ENCODE data around the gene PGRMC1. TPM values are rescaled to one million over a fixed set of nuclear protein-coding genes. Genes with fewer than 3 reads are reported as not detected.

The PGRMC1 gene
- total and polyA plus RNA-seq, 2 experiments from 2014 or later: 235 to 370 TPM

- TF ChIP-seq, protein P1, sequence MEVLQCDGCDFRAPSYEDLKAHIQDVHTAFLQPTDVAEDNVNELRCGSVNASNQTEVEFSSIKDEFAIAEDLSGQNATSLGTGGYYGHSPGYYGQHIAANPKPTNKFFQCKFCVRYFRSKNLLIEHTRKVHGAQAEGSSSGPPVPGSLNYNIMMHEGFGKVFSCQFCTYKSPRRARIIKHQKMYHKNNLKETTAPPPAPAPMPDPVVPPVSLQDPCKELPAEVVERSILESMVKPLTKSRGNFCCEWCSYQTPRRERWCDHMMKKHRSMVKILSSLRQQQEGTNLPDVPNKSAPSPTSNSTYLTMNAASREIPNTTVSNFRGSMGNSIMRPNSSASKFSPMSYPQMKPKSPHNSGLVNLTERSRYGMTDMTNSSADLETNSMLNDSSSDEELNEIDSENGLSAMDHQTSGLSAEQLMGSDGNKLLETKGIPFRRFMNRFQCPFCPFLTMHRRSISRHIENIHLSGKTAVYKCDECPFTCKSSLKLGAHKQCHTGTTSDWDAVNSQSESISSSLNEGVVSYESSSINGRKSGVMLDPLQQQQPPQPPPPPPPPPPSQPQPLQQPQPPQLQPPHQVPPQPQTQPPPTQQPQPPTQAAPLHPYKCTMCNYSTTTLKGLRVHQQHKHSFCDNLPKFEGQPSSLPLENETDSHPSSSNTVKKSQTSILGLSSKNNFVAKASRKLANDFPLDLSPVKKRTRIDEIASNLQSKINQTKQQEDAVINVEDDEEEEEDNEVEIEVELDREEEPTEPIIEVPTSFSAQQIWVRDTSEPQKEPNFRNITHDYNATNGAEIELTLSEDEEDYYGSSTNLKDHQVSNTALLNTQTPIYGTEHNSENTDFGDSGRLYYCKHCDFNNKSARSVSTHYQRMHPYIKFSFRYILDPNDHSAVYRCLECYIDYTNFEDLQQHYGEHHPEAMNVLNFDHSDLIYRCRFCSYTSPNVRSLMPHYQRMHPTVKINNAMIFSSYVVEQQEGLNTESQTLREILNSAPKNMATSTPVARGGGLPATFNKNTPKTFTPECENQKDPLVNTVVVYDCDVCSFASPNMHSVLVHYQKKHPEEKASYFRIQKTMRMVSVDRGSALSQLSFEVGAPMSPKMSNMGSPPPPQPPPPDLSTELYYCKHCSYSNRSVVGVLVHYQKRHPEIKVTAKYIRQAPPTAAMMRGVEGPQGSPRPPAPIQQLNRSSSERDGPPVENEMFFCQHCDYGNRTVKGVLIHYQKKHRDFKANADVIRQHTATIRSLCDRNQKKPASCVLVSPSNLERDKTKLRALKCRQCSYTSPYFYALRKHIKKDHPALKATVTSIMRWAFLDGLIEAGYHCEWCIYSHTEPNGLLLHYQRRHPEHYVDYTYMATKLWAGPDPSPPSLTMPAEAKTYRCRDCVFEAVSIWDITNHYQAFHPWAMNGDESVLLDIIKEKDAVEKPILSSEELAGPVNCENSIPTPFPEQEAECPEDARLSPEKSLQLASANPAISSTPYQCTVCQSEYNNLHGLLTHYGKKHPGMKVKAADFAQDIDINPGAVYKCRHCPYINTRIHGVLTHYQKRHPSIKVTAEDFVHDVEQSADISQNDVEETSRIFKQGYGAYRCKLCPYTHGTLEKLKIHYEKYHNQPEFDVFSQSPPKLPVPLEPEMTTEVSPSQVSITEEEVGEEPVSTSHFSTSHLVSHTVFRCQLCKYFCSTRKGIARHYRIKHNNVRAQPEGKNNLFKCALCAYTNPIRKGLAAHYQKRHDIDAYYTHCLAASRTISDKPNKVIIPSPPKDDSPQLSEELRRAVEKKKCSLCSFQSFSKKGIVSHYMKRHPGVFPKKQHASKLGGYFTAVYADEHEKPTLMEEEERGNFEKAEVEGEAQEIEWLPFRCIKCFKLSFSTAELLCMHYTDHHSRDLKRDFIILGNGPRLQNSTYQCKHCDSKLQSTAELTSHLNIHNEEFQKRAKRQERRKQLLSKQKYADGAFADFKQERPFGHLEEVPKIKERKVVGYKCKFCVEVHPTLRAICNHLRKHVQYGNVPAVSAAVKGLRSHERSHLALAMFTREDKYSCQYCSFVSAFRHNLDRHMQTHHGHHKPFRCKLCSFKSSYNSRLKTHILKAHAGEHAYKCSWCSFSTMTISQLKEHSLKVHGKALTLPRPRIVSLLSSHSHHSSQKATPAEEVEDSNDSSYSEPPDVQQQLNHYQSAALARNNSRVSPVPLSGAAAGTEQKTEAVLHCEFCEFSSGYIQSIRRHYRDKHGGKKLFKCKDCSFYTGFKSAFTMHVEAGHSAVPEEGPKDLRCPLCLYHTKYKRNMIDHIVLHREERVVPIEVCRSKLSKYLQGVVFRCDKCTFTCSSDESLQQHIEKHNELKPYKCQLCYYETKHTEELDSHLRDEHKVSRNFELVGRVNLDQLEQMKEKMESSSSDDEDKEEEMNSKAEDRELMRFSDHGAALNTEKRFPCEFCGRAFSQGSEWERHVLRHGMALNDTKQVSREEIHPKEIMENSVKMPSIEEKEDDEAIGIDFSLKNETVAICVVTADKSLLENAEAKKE (CRISPR knock-in tag; IDR thresholded peaks at IDR 0.05): no peak
- TF ChIP-seq, protein P2, sequence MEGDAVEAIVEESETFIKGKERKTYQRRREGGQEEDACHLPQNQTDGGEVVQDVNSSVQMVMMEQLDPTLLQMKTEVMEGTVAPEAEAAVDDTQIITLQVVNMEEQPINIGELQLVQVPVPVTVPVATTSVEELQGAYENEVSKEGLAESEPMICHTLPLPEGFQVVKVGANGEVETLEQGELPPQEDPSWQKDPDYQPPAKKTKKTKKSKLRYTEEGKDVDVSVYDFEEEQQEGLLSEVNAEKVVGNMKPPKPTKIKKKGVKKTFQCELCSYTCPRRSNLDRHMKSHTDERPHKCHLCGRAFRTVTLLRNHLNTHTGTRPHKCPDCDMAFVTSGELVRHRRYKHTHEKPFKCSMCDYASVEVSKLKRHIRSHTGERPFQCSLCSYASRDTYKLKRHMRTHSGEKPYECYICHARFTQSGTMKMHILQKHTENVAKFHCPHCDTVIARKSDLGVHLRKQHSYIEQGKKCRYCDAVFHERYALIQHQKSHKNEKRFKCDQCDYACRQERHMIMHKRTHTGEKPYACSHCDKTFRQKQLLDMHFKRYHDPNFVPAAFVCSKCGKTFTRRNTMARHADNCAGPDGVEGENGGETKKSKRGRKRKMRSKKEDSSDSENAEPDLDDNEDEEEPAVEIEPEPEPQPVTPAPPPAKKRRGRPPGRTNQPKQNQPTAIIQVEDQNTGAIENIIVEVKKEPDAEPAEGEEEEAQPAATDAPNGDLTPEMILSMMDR (conservative IDR thresholded peaks at IDR 0.05; ENCODE audit: low read depth in 2 of 2): no peak
- TF ChIP-seq STAT1 (IDR thresholded peaks at IDR 0.05; ENCODE audit: unreplicated experiment) (no peak), POLR2AphosphoS5 (IDR thresholded peaks at IDR 0.05; ENCODE audit: low read depth) (no peak), ETS1 (IDR thresholded peaks at IDR 0.05) (no peak), ZNF114 (CRISPR knock-in tag; IDR thresholded peaks at IDR 0.05) (no peak), ZNF331 (CRISPR knock-in tag; IDR thresholded peaks at IDR 0.05; ENCODE audit: low read depth) (no peak), CREB1 (CRISPR knock-in tag; IDR thresholded peaks at IDR 0.05; ENCODE audit: low read depth) (no peak)
- TF ChIP-seq, protein P3, sequence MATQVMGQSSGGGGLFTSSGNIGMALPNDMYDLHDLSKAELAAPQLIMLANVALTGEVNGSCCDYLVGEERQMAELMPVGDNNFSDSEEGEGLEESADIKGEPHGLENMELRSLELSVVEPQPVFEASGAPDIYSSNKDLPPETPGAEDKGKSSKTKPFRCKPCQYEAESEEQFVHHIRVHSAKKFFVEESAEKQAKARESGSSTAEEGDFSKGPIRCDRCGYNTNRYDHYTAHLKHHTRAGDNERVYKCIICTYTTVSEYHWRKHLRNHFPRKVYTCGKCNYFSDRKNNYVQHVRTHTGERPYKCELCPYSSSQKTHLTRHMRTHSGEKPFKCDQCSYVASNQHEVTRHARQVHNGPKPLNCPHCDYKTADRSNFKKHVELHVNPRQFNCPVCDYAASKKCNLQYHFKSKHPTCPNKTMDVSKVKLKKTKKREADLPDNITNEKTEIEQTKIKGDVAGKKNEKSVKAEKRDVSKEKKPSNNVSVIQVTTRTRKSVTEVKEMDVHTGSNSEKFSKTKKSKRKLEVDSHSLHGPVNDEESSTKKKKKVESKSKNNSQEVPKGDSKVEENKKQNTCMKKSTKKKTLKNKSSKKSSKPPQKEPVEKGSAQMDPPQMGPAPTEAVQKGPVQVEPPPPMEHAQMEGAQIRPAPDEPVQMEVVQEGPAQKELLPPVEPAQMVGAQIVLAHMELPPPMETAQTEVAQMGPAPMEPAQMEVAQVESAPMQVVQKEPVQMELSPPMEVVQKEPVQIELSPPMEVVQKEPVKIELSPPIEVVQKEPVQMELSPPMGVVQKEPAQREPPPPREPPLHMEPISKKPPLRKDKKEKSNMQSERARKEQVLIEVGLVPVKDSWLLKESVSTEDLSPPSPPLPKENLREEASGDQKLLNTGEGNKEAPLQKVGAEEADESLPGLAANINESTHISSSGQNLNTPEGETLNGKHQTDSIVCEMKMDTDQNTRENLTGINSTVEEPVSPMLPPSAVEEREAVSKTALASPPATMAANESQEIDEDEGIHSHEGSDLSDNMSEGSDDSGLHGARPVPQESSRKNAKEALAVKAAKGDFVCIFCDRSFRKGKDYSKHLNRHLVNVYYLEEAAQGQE (IDR thresholded peaks at IDR 0.05; ENCODE audit: unreplicated experiment): no peak
Measured at GRCh38 chrX:119228512-119229252, 7.4 kb upstream of the PGRMC1 start (continued).

Data from GM23338 (cell line).